GM19043 (cell line): ENCODE results near the gene SEMA5A.

Experiments
- ATAC-seq: cut with Tn5 transposase; IDR thresholded peaks from one replicate; pipeline ENCODE4 v1.9.1; 2021; ENCODE audit warnings: low read depth; ENCODE audit not compliant: unreplicated experiment

Gene SEMA5A

DNA sequence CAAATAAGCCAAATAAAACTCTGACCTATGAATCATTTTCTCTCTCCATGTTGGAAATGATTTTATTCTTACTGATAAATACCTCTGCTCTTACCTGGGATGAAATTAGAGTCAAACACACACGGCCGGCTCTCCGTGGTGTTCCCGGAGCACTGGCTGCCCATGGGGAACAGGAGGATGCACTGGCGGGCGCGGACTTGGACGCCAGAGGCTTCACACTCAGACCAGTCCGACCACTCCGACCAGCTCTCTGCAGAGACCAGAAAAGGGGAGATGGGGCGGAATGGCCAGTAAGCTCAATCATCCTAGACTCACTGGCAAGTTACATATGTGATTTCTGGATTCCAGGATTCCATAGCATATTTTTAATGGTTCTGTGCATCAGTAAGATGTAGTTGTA, 494.1 kb downstream of the SEMA5A start:
- no peak for ATAC-seq

DNA sequence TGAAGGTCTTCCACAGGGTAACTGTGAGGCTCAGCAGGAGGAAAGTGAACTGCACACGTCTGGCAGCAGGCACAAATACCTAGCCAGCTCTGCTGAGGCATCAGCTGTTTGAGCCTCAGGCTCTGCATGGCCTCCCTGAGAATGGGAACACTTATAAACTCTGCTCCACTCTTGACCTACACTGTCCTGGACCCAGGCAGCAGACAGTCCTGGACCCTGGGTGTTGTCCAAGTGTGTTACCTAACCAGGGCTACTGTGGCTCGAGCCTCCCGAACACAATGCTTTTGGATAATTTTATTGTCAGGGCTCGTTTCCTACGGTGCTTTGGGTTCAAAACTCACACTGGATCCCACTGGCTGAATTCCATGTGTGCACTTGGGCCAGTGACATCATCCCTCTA, 497.9 kb downstream of the SEMA5A start:
- no peak for ATAC-seq

DNA sequence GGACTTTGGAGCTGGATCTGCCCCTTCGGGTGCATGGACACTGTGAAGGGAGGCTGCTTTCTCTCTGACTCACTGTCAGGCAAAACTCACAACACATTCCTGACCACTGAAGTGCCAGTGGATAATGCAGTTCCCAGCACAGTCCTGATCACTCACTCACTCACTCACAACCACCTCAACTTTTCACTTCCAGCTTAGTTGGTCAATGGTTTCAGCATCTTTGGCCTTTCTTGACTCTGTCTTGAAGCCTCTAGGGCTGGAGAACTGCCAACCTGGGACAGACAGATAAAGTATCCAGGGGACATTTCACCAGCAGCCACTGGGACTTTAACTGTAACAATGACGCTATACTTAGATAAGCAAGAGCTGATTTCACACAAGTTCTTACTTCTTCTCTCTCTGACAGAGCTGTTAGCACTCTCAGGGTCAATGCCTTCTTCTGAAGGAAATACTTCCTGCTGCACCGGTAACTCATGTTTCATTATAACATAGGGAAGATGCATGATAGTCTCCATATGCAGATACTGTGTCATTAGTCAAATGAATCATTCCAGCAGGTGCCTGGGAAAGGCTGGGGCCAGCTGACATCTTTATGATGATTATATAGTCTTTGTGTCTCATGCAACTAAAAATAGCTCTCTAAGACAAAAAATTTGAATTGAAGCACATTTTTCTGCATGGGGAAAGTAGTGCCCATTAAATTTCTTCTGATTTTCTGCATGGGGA, 499.0 kb downstream of the SEMA5A start:
- ATAC-seq, result no peak

DNA sequence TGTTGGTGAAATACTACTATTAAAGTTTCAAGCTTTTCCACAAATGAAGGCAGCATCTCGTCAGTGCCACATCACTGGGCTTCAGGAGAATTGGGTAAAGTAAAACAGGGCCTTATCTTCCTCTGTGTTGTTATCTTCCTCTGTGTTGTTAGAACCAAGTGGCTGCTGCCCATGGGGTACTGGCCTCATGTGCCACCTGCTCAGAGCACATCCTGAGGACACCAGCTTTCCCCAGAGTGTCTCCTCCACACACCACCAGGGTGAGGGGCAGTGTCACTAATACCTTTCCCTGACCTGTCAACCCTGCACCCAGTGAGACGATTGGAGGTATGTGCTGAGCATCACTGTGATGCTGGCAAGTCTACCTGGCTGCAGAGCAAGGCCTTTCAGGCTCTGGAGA, 499.9 kb downstream of the SEMA5A start:
- ATAC-seq, result no peak

DNA sequence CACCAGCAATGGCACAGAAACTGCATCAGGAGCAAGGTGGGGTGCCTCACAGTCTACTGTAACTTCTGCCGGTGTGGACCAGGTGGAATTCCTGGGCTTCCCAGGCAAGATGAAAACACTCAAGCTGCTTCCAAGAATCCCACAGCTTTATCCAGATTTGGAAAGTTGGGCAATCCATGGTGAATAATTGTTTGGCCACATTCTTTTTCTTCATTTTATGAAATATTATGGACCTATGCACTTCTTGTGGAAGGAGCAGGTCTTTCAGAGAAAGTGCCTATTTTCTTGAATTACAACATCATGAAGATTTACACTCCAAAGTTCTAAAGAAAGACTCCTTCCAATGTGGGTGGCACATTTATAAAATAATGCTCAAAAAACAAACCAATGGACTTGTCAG, 503.6 kb downstream of the SEMA5A start:
- no peak for ATAC-seq

DNA sequence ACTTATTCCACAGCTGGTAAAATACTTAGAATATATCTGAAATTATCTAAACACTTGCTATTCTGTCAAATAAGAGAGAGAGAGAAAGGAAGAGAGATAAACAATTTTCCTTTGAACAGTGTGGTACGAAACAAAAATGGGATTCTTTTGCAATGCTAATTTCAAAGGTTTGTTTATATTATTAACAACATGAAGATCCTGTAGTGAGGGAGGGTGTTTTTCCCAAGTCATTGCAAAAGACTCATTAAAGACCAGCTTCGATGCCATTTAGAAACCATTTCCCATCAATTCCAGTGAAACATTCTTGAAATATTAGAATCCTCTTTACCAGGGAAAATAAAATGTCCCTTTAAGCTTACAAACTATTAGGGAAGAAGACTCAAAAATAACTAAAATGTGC, 505.4 kb downstream of the SEMA5A start:
- ATAC-seq, result no peak

DNA sequence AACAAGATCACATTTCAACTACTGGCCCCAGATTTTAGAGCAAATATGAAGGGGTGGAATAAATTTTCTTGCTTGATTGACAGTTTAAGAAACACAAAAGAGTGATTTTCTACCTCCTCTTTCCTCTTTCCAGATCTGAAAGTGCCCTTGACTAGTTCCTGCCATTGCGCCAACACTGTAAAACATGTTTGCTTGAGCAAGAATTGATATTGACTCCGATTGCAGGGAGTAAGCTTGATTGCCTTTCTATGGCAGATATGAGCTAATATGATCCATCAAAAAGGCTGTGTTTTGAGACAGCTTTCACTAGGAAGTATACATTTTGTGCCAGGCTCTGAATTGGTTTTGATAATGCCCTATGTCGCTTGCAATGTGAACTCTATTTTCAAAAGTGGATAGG, 508.8 kb downstream of the SEMA5A start:
- no peak for ATAC-seq

DNA sequence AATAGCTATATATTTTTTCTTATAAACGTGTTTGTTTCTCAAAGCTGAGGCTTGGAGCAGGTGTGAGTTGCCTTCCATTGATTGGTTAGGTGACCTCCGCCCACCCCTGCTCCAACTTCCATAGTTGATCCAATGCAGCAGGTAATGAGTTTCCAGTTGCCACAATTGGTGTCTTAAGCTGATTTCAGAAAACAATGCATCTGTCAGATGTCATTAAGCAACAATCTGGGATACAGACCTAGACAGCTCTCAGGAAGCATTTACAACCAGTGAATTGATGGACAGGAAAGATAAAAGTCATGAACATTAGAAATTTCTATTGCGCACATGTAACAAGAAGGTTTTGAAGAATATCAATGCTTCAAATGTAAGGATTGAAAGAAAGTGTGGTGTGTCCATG, 510.5 kb downstream of the SEMA5A start:
- no peak for ATAC-seq

DNA sequence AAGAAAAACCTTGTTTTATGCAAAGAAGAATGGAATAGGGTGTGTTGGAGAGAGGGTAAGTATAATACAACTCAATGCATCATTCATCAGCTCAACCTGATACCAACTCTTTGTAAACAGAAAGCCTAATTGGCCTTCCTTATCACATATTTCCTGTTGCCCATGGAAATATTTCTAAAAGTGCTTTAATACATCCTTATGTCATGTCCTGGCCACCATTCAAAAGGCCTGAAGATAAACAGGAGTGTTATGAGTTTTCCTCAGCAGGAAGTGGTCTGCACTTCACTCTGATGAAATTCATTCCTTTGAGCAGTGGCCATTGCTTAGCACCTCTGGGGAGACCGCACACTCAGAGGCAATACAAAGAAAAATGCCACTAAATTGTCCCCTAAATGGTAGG, 511.2 kb downstream of the SEMA5A start:
- no peak for ATAC-seq

DNA sequence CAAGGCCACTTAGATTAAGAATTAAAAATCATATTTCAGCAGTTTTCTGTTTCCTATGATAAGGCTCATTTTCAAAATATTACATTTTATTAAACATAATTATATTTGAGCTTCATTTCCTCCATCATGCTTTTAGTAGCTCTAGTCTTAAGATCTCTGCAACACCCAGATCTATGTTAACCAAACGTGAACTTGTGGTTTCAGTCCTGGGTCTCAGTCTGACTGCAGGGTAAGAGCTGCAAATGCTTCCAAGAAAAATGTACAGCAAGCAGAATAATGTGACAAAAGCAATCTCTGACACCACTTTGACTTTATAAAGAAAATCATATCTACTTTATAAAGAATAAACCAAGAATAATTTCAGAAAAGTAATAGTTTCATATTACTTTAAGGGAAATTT, 512.4 kb downstream of the SEMA5A start:
- ATAC-seq, result no peak

DNA sequence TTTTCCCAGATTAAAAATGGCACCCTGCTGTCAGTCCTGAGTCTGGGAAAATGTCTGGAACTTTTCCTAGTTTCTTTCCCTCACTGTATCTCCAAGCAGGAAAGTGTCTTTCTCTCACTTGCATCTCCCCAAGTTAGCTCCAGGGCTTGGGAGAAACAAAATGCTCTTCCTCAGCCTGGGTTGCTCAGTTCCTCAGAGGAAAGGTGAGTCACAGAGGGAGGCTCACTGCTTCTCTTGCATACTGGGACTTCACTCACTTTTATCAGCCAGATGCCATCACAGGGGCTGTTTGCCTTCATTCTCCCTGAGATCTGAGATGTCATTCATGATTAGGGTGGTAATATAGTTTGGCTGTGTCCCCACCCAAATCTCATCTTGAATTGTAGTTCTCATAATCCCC, 519.9 kb downstream of the SEMA5A start:
- ATAC-seq, result no peak

DNA sequence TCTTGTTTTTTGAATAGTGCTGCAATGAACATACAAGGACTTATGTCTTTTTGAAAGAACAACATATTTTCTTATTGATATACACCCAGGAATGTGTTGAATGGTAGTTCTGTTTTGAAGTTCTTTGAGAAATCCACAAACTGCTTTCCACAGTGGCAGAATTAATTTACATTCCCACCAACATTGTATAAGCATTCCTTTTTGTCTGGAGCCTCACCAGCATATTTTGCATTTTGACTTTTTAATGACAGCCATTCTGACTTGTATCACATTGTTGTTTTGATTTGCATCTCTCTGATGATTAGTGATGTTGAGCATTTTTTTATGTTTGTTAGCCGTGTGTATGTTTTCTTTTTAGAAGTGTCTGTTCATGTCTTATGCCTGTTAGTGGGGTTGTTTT, 524.9 kb downstream of the SEMA5A start:
- no peak for ATAC-seq

DNA sequence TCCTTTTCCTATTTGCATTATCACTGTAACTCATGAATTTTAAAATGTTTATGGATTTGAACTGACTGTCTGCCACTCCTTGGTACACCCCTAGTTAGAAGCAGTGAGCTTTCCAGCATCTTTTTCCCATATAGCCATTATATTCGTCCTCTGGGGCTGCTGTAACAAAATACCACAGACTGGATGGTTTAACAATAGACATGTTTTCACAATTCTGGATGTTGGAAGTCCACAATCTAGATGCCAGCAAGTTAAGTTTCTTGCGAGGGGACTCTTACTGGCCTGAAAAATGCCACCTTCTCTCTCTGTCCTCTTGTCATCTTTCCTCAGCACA, 530.0 kb downstream of the SEMA5A start:
- ATAC-seq, result no peak

DNA sequence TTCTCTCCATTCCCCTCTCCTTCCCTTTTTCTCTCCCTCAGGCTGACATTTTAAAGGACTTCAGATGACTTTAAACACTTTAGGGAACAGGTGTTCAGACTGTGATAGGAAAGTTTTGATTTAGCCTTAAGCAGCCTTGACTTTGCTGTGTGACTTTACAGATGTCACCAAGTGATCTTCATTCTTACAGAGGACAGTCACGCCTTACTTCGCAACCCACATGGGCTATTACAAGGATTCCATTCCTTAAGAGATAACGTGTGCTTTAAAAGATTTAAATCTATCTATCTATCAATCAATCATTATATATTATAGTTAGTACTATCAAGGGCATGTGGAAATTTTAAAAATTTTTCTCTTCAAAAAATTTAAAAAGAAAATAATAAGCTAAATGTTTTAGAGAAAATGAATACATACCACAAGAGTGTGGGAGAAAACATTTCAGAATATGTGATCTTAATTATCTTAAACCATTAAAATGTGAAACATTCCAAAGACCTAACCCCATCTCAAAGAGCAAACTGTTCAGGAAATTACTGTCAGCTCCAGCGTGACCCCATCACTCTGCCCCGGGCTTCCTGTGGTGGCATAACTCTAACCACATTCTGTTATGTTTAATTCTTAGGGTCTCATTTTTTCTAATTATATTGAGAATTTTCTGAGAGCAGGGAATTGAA, 530.5 kb downstream of the SEMA5A start:
- ATAC-seq, result no peak

DNA sequence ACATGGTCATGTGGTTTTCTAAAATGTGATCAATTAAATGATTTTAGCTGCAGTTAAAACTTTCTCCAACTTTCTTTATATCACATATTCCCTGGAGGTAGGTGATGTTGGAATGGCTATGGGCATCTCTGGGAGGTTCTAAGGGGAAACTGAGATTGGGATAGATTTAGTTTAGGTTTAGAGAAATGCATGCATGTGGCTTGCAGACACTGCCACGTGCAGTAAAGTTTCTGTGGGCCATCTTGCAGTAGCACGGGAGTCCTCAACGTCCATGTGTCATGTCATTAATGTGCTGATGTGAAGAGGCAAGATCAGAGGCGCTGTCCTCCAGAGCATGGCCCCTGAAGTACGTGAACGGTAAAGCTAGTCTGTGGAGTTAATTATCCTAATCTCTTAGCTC, 532.7 kb downstream of the SEMA5A start:
- ATAC-seq, result no peak

DNA sequence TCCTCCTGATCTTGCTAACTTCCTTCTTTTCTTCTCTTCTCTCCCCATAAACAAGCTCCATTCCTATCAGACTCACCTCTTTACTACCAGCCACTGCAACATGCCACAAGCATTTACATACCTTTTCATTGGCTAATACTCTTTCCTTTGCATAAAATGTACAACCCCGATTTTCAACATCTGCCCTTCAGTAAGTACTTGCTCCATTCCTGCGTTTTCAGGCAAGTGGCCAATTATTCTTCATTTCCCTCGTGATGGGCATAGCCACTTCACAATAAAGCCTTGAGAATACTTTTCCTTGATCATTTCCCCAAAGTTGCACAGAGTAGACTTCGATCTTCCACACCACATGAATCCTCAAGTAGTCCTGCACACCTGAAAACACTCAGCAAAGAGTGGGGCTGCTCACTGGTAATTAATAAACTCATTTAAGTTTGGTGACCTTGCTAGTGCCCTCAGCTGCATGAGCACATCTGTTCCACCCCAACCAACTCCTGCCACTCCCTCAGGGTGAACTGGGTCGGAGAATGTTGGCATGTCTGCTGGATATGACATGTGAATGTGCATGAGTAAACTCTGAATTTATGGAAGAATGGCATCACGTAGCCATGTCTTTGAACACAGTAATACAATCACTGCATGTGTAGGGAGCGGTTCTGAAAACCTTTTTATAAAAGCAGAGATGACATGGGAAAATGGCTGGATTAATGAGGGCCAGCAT, 535.8 kb downstream of the SEMA5A start:
- no peak for ATAC-seq

DNA sequence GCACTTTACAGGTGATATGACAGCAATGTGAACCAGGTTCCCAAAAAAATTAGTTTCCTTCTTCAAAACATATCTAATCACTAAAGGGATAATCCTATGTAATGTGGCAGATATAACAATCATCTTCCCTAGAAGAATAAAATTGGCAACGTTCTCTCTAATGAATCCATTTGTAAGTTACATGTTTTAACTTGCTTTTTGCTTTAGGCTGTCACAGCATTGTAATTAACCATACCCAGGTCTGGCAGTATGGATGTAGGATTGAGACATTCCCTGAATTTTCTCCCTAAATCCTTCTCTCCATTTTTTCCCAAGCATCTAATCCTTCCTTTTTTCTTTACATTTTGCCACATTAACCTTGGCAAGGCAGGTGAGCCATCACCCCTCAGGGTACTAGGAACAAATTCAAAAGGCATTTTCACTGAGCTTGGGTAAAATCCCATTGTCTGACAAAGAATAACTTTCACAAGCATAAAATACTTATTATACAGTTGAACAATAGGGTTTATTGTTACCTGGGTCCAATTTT, 548.3 kb downstream of the SEMA5A start:
- ATAC-seq, result no peak

DNA sequence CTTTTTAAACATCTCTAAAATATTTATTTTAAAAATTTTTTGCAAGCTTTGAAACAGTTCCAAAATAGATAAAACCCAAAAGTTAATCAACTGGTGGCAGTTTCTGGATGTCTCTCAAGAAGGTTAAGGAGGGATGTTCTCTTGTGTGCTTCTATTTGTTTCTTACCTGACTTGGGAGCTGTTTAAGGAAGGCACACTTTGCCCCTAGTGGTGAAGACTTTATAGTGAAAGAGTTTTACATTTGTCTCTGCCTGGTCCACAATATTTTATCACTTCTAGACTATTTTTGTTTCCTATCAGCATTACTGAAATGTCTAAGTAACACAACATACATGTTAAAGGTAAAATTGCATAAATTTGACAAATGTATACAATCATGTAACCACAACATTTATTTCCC, 552.8 kb downstream of the SEMA5A start:
- no peak for ATAC-seq
